Activated CD8-positive, alpha-beta memory T cell treated with anti-CD3 and anti-CD28 coated beads for 36 hours (primary cell): ENCODE results near the gene TOM1. TPM values are rescaled to one million over a fixed set of nuclear protein-coding genes. Genes with fewer than 3 reads are reported as not detected.
"Not testable (repeated sequence)": the region's sequence is repeated elsewhere in the genome, so short reads cannot be mapped to it uniquely, and the experiment has no call there.

ENCODE experiments used
- CTCF ChIA-PET: fragments of 350-600 bp; sonication (Branson Sonifier 250); formaldehyde crosslinking; loops from one replicate; lab custom pipeline; 2021; ENCODE audit warnings: antibody characterized with exemption; lab: Charles Lee
- POLR2A ChIA-PET: fragments of 350-600 bp; sonication (Branson Sonifier 250); formaldehyde crosslinking; loops from one replicate; lab custom pipeline; 2021; ENCODE audit warnings: antibody characterized with exemption; lab: Charles Lee
- total RNA-seq, 2 experiments: library from RNA; stranded (reverse); gene quantifications; one replicate each; pipeline ENCODE4 v1.2.3, GENCODE V29; 2021

The TOM1 gene
- total RNA-seq, 2 experiments from 2014 or later = 12.2 to 13.2 TPM

DNA sequence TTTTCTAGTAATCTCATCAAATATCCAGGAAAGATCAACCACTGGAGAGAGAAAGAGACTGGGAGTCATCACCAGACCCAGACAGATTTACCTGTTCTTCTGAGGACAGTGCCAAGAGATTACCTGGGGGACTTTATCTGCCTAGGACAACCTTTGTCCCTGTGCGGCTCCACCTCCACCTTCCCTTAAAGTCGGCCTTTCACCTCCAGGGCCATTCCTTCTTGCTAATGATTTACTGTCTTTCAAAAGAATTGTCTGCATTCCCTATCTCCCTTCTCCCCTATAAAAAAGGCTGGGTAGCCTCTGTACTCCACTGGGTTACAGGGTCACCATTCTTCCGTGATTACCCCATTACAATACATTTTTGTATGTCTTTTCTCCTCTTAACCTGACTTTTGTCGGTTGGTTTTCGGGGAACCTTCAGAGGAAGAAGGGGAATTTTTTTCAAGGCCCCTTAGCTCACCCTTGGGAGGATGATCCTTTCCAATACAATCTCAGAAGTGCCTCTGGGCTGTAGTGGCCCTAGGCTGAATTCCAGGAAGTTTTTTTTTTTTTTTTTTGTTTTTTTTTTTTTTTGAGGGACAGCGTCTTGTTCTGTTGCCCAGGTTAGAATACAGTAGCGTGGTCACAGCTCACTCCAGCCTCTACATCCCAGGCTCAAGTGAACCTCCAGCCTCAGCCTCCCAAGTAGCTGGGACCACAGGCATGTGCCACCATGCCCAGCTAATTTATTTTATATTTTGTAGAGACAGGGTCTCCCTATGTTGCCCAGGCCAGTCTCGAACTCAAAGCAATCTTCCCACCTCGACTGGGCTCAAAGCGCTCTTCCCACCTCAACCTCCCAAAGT lies 79.7 kb downstream of the TOM1 start:
- ChIA-PET POLR2A (no interaction called here), CTCF (interaction anchor here (0.6 to 0.8 kb wide), 2 partner anchors 15 to 72 kb away, joined by 3 read pairs; no protein-coding TSS in a partner anchor)

DNA sequence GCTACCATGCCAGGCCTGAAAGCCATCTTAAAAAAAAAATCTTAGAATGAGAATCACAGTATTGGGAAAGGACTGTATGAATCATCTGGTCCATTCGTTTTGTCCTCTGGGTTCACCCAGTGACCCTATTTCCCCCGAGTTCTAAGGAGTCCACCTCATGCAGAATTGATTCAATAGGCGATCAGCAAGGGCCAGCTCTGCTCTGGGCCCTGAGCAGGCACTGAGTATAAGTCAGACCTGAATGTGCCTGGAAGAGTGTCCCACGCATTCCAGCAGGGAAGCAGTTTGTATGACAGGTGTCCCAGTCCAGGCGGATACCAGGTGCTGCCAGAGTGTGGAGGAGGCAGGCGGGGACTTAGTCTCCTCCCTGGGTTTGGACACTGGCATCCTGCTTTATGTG lies 80.3 kb downstream of the TOM1 start:
- CTCF ChIA-PET = interaction anchor here (0.6 to 0.8 kb wide), 3 partner anchors 14 to 649 kb away, joined by 3 to 4 read pairs (median 3); partner anchors contain the start of gene RBFOX2

GRCh38 chr22:35380537-35381423 lies 81.1 kb downstream of the TOM1 start, which contains the start of gene HMOX1:
Gene HMOX1, plus strand, starts transcription at chr22:35381096. Its CDS starts 78 bp downstream, at chr22:35381174.
- ChIA-PET POLR2A (interaction anchor here (0.6 to 0.8 kb wide), 3 partner anchors 21 to 685 kb away, joined by 3 to 4 read pairs (median 3); no protein-coding TSS in a partner anchor), CTCF (interaction anchor here (0.7 kb wide), 1 partner anchor 648 kb away, joined by 4 read pairs; the partner anchor contains the start of gene RBFOX2)

More for the DNA sequence above, 80.3 kb downstream of the TOM1 start:
- POLR2A ChIA-PET = no interaction called here

GRCh38 chr22:35381424-35382009 lies 81.8 kb downstream of the TOM1 start:
- CTCF ChIA-PET = interaction anchor here (1.4 kb wide), 1 partner anchor 30 kb away, joined by 3 read pairs; no protein-coding TSS in a partner anchor
- POLR2A ChIA-PET = interaction anchor here (0.6 to 0.8 kb wide), 3 partner anchors 21 to 684 kb away, joined by 3 to 4 read pairs (median 3); no protein-coding TSS in a partner anchor

DNA sequence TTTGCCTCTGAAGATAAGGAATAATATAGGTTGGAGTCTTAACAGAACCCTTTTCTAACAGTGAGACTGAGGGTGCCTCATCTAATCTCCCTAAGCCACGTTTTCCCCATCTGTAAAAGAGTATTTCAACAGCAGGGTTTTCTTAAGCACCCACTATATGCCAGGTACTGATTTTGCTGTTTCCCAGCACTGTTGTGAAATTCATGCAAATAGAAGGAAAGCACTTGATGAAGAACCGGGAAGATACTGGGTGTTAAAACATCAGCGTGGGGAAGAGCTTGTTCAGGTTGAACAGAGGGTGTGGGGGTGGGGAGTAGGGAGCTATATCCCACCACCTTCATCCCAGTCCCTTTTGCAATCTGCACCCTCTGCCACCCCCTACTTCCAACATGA lies 84.0 kb downstream of the TOM1 start:
- POLR2A ChIA-PET = no interaction called here
- CTCF ChIA-PET = interaction anchor here (0.8 kb wide), 1 partner anchor 46 kb away, joined by 3 read pairs; no protein-coding TSS in a partner anchor

GRCh38 chr22:35384527-35384926 lies 84.8 kb downstream of the TOM1 start:
- ChIA-PET POLR2A (no interaction called here), CTCF (interaction anchor here (0.7 to 0.8 kb wide), 2 partner anchors 34 to 46 kb away, joined by 3 to 4 read pairs; no protein-coding TSS in a partner anchor)

- ChIA-PET POLR2A (no interaction called here), CTCF (interaction anchor here (0.7 kb wide), 2 partner anchors 34 to 55 kb away, joined by 3 to 4 read pairs; no protein-coding TSS in a partner anchor)
Measured at GRCh38 chr22:35384975-35385588, 85.4 kb downstream of the TOM1 start.

- ChIA-PET CTCF (interaction anchor here (1.2 kb wide), 1 partner anchor 44 kb away, joined by 3 read pairs; no protein-coding TSS in a partner anchor), POLR2A (no interaction called here)
Measured at GRCh38 chr22:35386670-35387288, 87.1 kb downstream of the TOM1 start.

GRCh38 chr22:35390933-35391332 lies 91.2 kb downstream of the TOM1 start:
- ChIA-PET CTCF (no interaction called here), POLR2A (no interaction called here)

DNA sequence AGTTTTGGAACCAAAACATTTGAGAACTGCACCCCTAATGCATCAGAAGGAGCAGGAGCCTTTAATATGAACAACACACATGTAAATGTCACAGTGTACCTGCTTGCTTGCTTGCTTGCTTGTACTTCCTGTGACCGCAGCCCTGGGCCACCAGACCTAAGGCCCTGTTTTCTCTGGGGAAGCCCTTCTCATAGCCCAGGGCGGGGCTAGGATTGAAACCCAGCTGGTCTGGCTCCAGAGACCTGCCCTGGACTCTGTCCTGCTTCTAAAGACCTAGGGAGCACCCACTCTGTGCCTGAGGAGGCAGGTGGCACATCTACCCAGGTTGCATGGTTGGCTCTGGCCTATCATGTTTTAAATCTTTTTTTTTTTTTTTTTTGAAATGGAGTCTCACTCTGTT lies 92.7 kb downstream of the TOM1 start:
- ChIA-PET POLR2A (no interaction called here), CTCF (no interaction called here)

- ChIA-PET POLR2A (no interaction called here), CTCF (no interaction called here)
Measured at GRCh38 chr22:35393116-35394010, 93.7 kb downstream of the TOM1 start.

GRCh38 chr22:35394011-35394312 lies 94.3 kb downstream of the TOM1 start:
- ChIA-PET POLR2A (no interaction called here), CTCF (interaction anchor here (0.7 kb wide), 2 partner anchors 14 to 444 kb away, joined by 3 read pairs; no protein-coding TSS in a partner anchor)

GRCh38 chr22:35394810-35395563 lies 95.3 kb downstream of the TOM1 start:
- CTCF ChIA-PET = interaction anchor here (0.7 kb wide), 1 partner anchor 443 kb away, joined by 3 read pairs; no protein-coding TSS in a partner anchor
- POLR2A ChIA-PET = interaction anchor here (0.7 kb wide), 1 partner anchor 38 kb away, joined by 11 read pairs; no protein-coding TSS in a partner anchor

DNA sequence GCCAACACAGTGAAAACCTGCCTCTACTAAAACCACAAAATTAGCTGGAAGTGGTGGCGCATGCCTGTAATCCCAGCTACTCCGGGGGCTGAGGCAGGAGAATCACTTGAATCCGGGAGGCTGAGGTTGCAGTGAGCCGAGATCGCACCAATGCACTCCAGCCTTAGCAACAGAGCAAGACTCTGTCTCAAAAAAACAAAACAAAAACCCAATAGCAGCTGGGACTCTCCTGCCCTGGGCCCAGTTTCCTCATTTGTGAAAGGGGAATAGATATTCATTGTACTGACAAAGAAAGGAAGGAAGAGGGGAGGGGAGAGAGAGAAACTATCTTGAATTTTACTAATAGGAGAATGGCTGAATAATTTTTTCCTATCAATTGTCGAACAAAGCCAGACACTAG lies 96.9 kb downstream of the TOM1 start:
- CTCF ChIA-PET = not testable (repeated sequence)
- POLR2A ChIA-PET = interaction anchor here (1.1 kb wide), 1 partner anchor 34 kb away, joined by 8 read pairs; no protein-coding TSS in a partner anchor

GRCh38 chr22:35397095-35397904 lies 97.6 kb downstream of the TOM1 start:
- CTCF ChIA-PET = interaction anchor here (0.8 kb wide), 1 partner anchor 46 kb away, joined by 3 read pairs; no protein-coding TSS in a partner anchor

More at GRCh38 chr22:35397095-35397904, 97.6 kb downstream of the TOM1 start:
- POLR2A ChIA-PET = interaction anchor here (1.1 kb wide), 1 partner anchor 33 kb away, joined by 8 read pairs; no protein-coding TSS in a partner anchor
